GM12864 (cell line): ENCODE data around the gene KLHL6.

Experiments used
- DNase-seq: peaks from one replicate; pipeline ENCODE4 v3.0.0-alpha.2; 2011; ENCODE audit warnings: low read depth
- H3K4me3 ChIP-seq: 2 replicates; pipeline ENCODE4 v1.5.1; 2011; ENCODE audit warnings: mild to moderate bottlenecking, low read depth, low read length, control low read depth
- CTCF ChIP-seq: IDR thresholded peaks from 2 replicates; pipeline ENCODE4 v1.5.1; 2011; ENCODE audit warnings: low read depth, mild to moderate bottlenecking, moderate library complexity, low read length, control low read depth, inconsistent platforms; ENCODE audit errors: missing control alignments

Gene KLHL6

GRCh38 chr3:183587336-183587735, 31.8 kb upstream of the KLHL6 start:
- no peak for DNase-seq
- TF ChIP-seq CTCF: no peak
- no peak overlapping the region for H3K4me3 ChIP-seq

GRCh38 chr3:183586477-183586876, 31.0 kb upstream of the KLHL6 start:
- no peak for TF ChIP-seq CTCF
- no peak overlapping the region for H3K4me3 ChIP-seq
- DNase-seq: no peak

GRCh38 chr3:183584914-183585280, 29.4 kb upstream of the KLHL6 start:
- no peak for TF ChIP-seq CTCF
- no peak for DNase-seq
- no peak overlapping the region for H3K4me3 ChIP-seq

GRCh38 chr3:183584246-183584913, 28.9 kb upstream of the KLHL6 start:
- DNase-seq: no peak
- TF ChIP-seq CTCF: no peak
- no peak overlapping the region for H3K4me3 ChIP-seq

DNA sequence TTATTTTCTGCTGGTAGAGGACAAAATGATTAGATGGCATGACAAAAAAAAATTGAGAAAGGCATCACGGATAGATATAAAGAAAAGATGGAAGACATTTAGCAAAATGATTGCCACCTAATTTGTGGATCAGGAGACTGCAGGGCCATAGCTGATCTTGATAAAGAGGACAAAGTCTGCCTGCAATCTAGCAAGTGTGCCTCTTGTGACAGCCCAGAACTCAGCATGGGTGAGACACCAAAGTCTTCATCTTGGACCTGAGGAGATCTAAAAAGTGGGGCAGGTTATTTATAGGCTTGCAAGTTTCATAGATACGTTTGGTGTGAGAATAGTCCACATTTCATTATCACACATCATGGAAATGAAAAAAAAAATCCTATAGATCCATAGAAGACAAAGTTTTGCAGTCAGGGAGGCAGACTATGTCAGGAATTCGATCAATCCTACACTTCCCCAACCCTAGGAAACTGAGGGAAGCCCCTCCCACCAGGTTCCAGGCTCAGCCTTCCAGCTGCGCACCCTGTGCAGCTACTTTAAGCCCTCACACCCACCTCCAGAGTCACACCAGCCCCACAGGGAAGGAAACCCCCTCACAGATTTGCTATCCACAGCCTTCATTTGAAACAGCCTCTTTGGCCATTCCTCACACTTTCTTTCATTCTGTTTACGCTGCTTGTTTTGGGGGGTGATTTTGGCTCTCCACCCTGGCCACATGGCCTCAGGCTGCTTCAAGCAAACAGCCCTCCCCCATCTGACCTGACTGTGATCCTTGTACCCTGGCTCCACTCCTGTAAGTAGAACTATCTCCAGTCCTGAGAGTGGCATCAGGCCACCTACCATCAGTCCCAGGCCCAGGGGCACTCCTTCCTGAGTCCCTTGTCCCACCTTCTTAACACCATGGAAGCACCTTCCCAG, 28.1 kb upstream of the KLHL6 start:
- no peak for TF ChIP-seq CTCF
- H3K4me3 ChIP-seq: no peak overlapping the region
- DNase-seq: no peak

- no peak overlapping the region for H3K4me3 ChIP-seq
- TF ChIP-seq CTCF: no peak
- DNase-seq: no peak
Observed at GRCh38 chr3:183582161-183582560, 26.7 kb upstream of the KLHL6 start.
